Liver (tissue), 9 donors: Measurements from ENCODE around the gene EXOSC2. TPM values are rescaled to one million over a fixed set of nuclear protein-coding genes. Genes with fewer than 3 reads are reported as not detected.

Source experiments
- DNase-seq: peaks from one replicate; pipeline ENCODE4 v3.0.0-alpha.2; 2017; ENCODE audit warnings: low spot score
- H3K27ac ChIP-seq, 2 donors: one replicate each; pipeline ENCODE4 v1.7.0; 2013; ENCODE audit warnings: inconsistent platforms in 2 of 2, low read length in 2 of 2, control low read depth in 1 of 2, low read depth in 1 of 2, mild to moderate bottlenecking in 1 of 2
- H3K27me3 ChIP-seq, 4 donors: one replicate each; pipeline versions ENCODE4 v1.6.1 to v1.7.0; 2013; ENCODE audit warnings: low read length in 3 of 4, inconsistent platforms in 1 of 4, mild to moderate bottlenecking in 1 of 4, moderate library complexity in 1 of 4; ENCODE audit not compliant: control insufficient read depth in 4 of 4, insufficient read depth in 4 of 4
- H3K36me3 ChIP-seq, 4 donors: one replicate each; pipeline versions ENCODE4 v1.6.1 to v1.7.0; 2013; ENCODE audit warnings: low read length in 3 of 4, mild to moderate bottlenecking in 3 of 4, low read depth in 1 of 4, moderate library complexity in 1 of 4; ENCODE audit not compliant: control insufficient read depth in 4 of 4, insufficient read depth in 3 of 4
- H3K4me1 ChIP-seq, 4 donors: one replicate each; pipeline versions ENCODE4 v1.6.1 to v1.7.0; 2013; ENCODE audit warnings: low read length in 3 of 4, mild to moderate bottlenecking in 3 of 4, moderate library complexity in 1 of 4; ENCODE audit not compliant: control insufficient read depth in 4 of 4, insufficient read depth in 4 of 4
- H3K4me3 ChIP-seq, 3 donors: one replicate each; pipeline versions ENCODE4 v1.6.1 to v1.7.0; 2013; ENCODE audit warnings: low read length in 3 of 3, control low read depth in 1 of 3, low read depth in 1 of 3, mild to moderate bottlenecking in 1 of 3
- H3K9ac ChIP-seq, 2 donors: one replicate each; pipeline ENCODE4 v1.7.0; 2013; ENCODE audit warnings: low read length in 2 of 2, mild to moderate bottlenecking in 2 of 2, moderate library complexity in 2 of 2, control low read depth in 1 of 2, low read depth in 1 of 2
- H3K9me3 ChIP-seq, 4 donors: one replicate each; pipeline versions ENCODE4 v1.6.1 to v1.7.0; 2013; ENCODE audit warnings: low read length in 3 of 4; ENCODE audit not compliant: control insufficient read depth in 4 of 4
- EGR1 ChIP-seq, 2 donors: IDR thresholded peaks; 2 replicates each; pipeline ENCODE4 v1.6.1; 2016 to 2018; ENCODE audit warnings: antibody characterized with exemption in 2 of 2, low read depth in 2 of 2
- FOXA2 ChIP-seq: IDR thresholded peaks from 2 replicates; pipeline ENCODE4 v1.6.1; 2016; ENCODE audit warnings: antibody characterized with exemption
- GABPA ChIP-seq, 2 donors: IDR thresholded peaks in 1 of 2; conservative IDR thresholded peaks in 1 of 2; 2 replicates each; pipeline ENCODE4 v1.6.1; 2016; ENCODE audit warnings: antibody characterized with exemption in 2 of 2, mild to moderate bottlenecking in 1 of 2, moderate library complexity in 1 of 2
- HNF4A ChIP-seq, 2 donors: conservative IDR thresholded peaks; 2 replicates each; pipeline ENCODE4 v1.6.1; 2016; ENCODE audit warnings: antibody characterized with exemption in 2 of 2, mild to moderate bottlenecking in 2 of 2
- JUND ChIP-seq, 2 donors: IDR thresholded peaks; 2 replicates each; pipeline ENCODE4 v1.6.1; 2016; ENCODE audit warnings: antibody characterized with exemption in 2 of 2
- NR2F2 ChIP-seq: IDR thresholded peaks from 2 replicates; pipeline ENCODE4 v1.6.1; 2016; ENCODE audit warnings: antibody characterized with exemption
- RAD21 ChIP-seq, 2 donors: IDR thresholded peaks; 2 replicates each; pipeline ENCODE4 v1.6.1; 2016; ENCODE audit warnings: antibody characterized with exemption in 2 of 2, mild to moderate bottlenecking in 2 of 2
- RXRA ChIP-seq, 2 donors: IDR thresholded peaks; 2 replicates each; pipeline ENCODE4 v1.6.1; 2017 to 2018; ENCODE audit warnings: antibody characterized with exemption in 2 of 2, mild to moderate bottlenecking in 1 of 2
- SP1 ChIP-seq: IDR thresholded peaks from 2 replicates; pipeline ENCODE4 v1.6.1; 2018; ENCODE audit warnings: antibody characterized with exemption, mild to moderate bottlenecking
- YY1 ChIP-seq: IDR thresholded peaks from 2 replicates; pipeline ENCODE4 v1.6.1; 2016; ENCODE audit warnings: antibody characterized with exemption, mild to moderate bottlenecking
- WGBS: extraction: QIAGEN DNeasy Blood & Tissue Kit; methylation state at CpG from one replicate; pipeline ENCODE4 v1.1.7; 2013; 5-methylcytosine and 5-hydroxymethylcytosine counted together
- polyA plus RNA-seq, 2 donors: library from polyadenylated mRNA; stranded (reverse) in 1 of 2; unstranded in 1 of 2; fragments of 200-250 nt in 1 of 2; fragments of >200 nt in 1 of 2; fragmentation: Nextera tagmentation in 1 of 2; extraction: Ambion mirVana in 1 of 2; gene quantifications; one replicate each; pipeline versions ENCODE4 v1.2.1 to v1.2.3, GENCODE V29; 2013 to 2015
- total RNA-seq, 2 donors: library from RNA; depleted of rRNA; stranded (reverse); fragments of >200 nt; gene quantifications; one replicate each; pipeline ENCODE4 v1.2.3, GENCODE V29; 2014
- TF ChIP-seq, protein P1 (sequence below): IDR thresholded peaks from 2 replicates; pipeline ENCODE4 v1.6.1; 2016; ENCODE audit warnings: antibody characterized with exemption, mild to moderate bottlenecking
- TF ChIP-seq, protein P2 (sequence below): IDR thresholded peaks from 2 replicates; pipeline ENCODE4 v1.6.1; 2016; ENCODE audit warnings: antibody characterized with exemption
- TF ChIP-seq, protein P3 (sequence below): IDR thresholded peaks from 2 replicates; pipeline ENCODE4 v1.6.1; 2016; ENCODE audit warnings: antibody characterized with exemption
- donor health status: healthy.
- donor health status: healthy.
- donor health status: healthy.
- donor health status: healthy.
- donor health status: healthy.

The EXOSC2 gene
- total and polyA plus RNA-seq, 4 donors, result 7.6 to 21.2 (median 13.1) TPM

DNA sequence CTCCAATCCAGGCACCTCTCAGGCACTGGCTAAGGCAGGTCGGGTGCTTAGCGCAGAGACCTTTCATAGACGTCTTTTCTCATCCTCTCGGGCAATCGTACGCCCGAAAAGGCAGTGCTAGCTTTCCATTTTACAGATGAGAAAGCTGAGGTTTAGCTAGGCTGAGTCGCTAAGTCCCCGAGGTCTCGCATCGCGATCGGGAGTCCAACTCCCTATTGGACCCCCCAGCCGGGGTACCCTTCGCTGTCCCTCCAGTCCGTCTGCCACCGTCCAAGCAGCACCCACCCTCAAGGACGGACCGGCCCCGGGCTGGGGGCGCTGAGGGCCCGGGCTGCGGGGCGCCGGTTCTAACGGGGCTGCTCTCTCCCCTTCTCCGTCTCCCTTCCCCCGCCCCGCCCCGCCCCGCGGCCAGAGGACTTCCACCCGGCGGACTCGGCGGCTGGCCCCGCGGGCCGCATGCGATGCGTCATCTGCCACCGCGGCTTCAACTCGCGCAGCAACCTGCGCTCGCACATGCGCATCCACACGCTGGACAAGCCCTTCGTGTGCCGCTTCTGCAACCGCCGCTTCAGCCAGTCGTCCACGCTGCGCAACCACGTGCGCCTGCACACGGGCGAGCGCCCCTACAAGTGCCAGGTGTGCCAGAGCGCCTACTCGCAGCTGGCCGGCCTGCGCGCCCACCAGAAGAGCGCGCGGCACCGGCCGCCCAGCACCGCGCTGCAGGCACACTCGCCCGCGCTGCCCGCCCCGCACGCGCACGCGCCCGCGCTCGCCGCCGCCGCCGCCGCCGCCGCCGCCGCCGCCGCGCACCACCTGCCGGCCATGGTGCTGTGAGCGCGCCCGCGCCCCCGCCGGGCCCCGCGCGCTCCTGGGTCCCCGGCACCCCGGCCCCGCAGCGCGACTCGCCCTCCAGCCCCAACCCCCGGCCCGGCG lies 12.5 kb upstream of the EXOSC2 start:
- 3% methylated on average over 116 of the region's 116 CpGs for WGBS
- DNase-seq, result peak; percentile 63
- no peak overlapping the region for H3K9ac ChIP-seq
- H3K4me1 ChIP-seq, result peaks cover 9 to 24% (median 17%) of the 10 kb centered on the region in 4 donors
- H3K27ac ChIP-seq, result peak overlapping the region in 1 of 2 donors; percentile 61
- H3K9me3 ChIP-seq, result peaks cover 0 to 6% (median under 1%) of the 10 kb centered on the region in 4 donors
- TF ChIP-seq JUND (IDR thresholded peaks at IDR 0.05) (peak in 1 of 2 donors; percentile 38), SP1 (peak; percentile 22), NR2F2 (no peak)
- TF ChIP-seq, protein P1, sequence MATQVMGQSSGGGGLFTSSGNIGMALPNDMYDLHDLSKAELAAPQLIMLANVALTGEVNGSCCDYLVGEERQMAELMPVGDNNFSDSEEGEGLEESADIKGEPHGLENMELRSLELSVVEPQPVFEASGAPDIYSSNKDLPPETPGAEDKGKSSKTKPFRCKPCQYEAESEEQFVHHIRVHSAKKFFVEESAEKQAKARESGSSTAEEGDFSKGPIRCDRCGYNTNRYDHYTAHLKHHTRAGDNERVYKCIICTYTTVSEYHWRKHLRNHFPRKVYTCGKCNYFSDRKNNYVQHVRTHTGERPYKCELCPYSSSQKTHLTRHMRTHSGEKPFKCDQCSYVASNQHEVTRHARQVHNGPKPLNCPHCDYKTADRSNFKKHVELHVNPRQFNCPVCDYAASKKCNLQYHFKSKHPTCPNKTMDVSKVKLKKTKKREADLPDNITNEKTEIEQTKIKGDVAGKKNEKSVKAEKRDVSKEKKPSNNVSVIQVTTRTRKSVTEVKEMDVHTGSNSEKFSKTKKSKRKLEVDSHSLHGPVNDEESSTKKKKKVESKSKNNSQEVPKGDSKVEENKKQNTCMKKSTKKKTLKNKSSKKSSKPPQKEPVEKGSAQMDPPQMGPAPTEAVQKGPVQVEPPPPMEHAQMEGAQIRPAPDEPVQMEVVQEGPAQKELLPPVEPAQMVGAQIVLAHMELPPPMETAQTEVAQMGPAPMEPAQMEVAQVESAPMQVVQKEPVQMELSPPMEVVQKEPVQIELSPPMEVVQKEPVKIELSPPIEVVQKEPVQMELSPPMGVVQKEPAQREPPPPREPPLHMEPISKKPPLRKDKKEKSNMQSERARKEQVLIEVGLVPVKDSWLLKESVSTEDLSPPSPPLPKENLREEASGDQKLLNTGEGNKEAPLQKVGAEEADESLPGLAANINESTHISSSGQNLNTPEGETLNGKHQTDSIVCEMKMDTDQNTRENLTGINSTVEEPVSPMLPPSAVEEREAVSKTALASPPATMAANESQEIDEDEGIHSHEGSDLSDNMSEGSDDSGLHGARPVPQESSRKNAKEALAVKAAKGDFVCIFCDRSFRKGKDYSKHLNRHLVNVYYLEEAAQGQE, result no peak
- no peaks in the 10 kb centered on the region for H3K36me3 ChIP-seq
- peak overlapping the region in 2 of 3 donors; percentile 58 to 76 for H3K4me3 ChIP-seq
- H3K27me3 ChIP-seq, result no peaks in the 10 kb centered on the region

DNA sequence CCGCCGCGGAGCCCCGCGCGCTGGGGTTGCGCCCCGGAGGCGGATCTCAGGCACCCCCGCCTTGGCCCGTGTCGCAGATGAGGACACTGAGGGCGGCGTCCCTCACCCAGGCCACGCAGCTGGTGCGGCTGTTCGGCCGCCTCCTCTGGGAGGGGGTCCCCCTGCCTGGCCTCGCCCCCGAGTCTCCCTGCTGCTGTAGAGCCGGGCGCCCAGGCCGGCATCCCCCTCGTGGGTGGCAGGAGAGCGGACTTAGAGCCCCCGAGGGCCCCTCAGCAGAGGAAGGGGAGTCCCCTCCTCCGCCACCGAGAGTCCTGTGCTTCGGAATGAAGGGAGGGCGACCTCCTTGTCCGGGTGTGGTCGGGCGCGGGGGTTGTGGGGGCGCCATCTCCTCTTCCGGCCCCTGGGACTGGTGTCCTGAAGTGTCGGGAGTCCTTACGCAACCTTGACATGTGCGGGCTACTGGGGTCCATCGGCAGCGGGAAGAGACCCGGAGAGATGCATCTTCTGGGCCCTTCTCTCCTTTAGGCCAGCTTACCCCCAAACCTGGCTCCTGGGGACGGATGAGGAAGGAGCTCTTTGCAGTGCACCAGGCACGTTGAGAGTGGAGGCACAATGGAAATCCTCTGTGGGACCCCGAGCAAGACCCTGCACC lies 11.7 kb upstream of the EXOSC2 start:
- Histone ChIP-seq H3K9me3 (peaks cover 0 to 6% (median under 1%) of the 10 kb centered on the region in 4 donors), H3K27me3 (no peaks in the 10 kb centered on the region), H3K27ac (peak overlapping the region; percentile 22 to 61), H3K9ac (peak overlapping the region; percentile 12 to 20), H3K36me3 (no peaks in the 10 kb centered on the region), H3K4me1 (peaks cover 9 to 24% (median 17%) of the 10 kb centered on the region in 4 donors), H3K4me3 (peak overlapping the region in 2 of 3 donors; percentile 58 to 76)
- TF ChIP-seq, protein P2, sequence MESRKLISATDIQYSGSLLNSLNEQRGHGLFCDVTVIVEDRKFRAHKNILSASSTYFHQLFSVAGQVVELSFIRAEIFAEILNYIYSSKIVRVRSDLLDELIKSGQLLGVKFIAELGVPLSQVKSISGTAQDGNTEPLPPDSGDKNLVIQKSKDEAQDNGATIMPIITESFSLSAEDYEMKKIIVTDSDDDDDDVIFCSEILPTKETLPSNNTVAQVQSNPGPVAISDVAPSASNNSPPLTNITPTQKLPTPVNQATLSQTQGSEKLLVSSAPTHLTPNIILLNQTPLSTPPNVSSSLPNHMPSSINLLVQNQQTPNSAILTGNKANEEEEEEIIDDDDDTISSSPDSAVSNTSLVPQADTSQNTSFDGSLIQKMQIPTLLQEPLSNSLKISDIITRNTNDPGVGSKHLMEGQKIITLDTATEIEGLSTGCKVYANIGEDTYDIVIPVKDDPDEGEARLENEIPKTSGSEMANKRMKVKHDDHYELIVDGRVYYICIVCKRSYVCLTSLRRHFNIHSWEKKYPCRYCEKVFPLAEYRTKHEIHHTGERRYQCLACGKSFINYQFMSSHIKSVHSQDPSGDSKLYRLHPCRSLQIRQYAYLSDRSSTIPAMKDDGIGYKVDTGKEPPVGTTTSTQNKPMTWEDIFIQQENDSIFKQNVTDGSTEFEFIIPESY, result no peak
- no peak for DNase-seq
- WGBS, result 1% methylated on average over 45 of the region's 45 CpGs

DNA sequence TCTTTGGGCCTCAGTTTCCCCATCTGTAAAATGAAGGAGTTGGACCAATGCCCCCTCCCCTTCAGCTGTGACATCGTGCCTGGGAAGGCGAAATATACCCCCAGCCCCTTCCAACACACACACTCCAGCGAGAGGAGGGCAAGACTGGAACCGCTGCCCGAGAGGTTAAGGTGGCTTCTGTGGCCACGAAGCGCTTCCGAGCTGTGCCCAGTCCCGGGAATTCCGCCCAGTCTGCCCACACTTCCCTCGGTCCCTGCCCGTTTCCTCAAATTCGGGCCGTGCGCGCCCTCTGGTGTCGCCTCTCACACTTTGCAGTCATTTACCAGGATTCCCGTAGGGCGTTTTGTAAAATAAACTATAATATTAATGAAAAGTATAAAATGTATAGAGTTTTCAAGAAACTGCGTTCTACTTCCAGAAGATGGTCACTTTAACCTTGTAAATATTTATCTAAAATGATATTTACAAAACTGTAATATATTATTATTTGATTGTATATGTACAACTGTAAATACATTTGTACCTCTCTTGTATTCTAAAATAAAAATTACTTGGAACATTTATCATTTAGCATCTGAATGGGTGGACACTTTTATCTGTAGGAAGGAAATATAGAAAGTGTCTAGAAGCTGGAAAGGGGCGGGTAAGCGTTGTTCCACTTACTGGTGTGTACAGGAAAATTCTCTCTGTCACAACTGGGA lies 11.0 kb upstream of the EXOSC2 start:
- H3K9me3 ChIP-seq, result peaks cover 0 to 6% (median under 1%) of the 10 kb centered on the region in 4 donors
- H3K27ac ChIP-seq, result peak overlapping the region; percentile 22 to 61
- H3K4me1 ChIP-seq, result peaks cover 9 to 24% (median 17%) of the 10 kb centered on the region in 4 donors
- H3K4me3 ChIP-seq, result peak overlapping the region in 2 of 3 donors; percentile 7 to 58
- no peaks in the 10 kb centered on the region for H3K36me3 ChIP-seq
- WGBS, result 3% methylated on average over 22 of the region's 22 CpGs
- H3K9ac ChIP-seq, result peak overlapping the region; percentile 12 to 20
- DNase-seq, result peak; percentile 68
- no peaks in the 10 kb centered on the region for H3K27me3 ChIP-seq
- peak; percentile 94 to 95 for TF ChIP-seq RAD21 (IDR thresholded peaks at IDR 0.05)
- peak in 1 of 2 donors; percentile 24 for TF ChIP-seq EGR1 (IDR thresholded peaks at IDR 0.05; ENCODE audit: low read depth in 2 of 2)
- peak; percentile 13 for TF ChIP-seq SP1
- TF ChIP-seq YY1, result no peak
- TF ChIP-seq HNF4A (conservative IDR thresholded peaks at IDR 0.05), result peak in 1 of 2 donors; percentile 15
- TF ChIP-seq, protein P2, result no peak
- TF ChIP-seq GABPA (IDR thresholded peaks at IDR 0.05 in 1 of 2, conservative IDR thresholded peaks at IDR 0.05 in 1 of 2), result no peak
- TF ChIP-seq, protein P3, sequence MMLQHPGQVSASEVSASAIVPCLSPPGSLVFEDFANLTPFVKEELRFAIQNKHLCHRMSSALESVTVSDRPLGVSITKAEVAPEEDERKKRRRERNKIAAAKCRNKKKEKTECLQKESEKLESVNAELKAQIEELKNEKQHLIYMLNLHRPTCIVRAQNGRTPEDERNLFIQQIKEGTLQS, result no peak
- TF ChIP-seq FOXA2, result no peak
- peak; percentile 26 to 63 for TF ChIP-seq RXRA (IDR thresholded peaks at IDR 0.05)
